GM10266 (cell line): ENCODE measurements around the gene RARB.

Experiments
- DNase-seq: peaks from one replicate; pipeline ENCODE4 v3.0.0; 2012; ENCODE audit errors: extremely low spot score
- TF ChIP-seq, protein P1 (sequence below): IDR thresholded peaks from 2 replicates; pipeline ENCODE4 v1.5.1; 2012; ENCODE audit warnings: mild to moderate bottlenecking, low read depth; ENCODE audit not compliant: control insufficient read depth, insufficient read depth; ENCODE audit errors: missing control alignments

RARB gene

DNA sequence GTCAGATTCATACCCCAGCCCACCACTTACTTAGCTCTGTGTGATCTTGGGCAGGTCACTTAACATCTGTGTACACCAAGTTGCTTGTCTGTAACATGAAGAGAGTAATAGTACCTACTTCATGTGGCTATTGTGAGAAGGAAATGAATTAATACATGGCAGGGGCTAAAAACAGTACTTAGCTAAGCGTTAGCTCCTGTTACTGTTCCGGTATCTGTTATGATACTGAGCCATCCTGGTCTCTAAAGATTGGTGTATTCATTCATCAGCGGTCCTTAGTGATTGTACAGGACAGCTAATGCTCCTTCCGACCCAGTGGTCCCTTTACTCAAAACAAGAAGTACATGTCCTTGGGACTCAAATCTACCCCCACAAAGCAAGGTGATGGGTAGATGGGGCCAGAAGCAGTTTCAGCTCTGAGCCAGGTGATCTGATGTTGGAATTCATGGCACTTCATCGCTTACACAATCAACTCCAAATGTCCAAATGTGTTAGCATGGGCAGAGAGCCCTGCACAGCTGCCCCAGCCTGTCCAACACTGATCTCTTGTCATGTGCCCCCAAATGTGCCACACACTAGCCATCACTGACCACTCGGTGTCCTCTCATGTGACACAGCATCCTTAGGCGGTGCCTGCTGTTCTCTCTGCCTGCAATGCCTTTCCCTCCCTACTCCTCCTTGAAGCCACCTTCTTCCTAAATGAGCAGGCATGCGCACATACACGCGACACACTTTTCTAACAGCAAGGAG is 84.1 kb downstream of the RARB start:
- no peak for DNase-seq
- TF ChIP-seq, protein P1, sequence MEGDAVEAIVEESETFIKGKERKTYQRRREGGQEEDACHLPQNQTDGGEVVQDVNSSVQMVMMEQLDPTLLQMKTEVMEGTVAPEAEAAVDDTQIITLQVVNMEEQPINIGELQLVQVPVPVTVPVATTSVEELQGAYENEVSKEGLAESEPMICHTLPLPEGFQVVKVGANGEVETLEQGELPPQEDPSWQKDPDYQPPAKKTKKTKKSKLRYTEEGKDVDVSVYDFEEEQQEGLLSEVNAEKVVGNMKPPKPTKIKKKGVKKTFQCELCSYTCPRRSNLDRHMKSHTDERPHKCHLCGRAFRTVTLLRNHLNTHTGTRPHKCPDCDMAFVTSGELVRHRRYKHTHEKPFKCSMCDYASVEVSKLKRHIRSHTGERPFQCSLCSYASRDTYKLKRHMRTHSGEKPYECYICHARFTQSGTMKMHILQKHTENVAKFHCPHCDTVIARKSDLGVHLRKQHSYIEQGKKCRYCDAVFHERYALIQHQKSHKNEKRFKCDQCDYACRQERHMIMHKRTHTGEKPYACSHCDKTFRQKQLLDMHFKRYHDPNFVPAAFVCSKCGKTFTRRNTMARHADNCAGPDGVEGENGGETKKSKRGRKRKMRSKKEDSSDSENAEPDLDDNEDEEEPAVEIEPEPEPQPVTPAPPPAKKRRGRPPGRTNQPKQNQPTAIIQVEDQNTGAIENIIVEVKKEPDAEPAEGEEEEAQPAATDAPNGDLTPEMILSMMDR, result no peak

DNA sequence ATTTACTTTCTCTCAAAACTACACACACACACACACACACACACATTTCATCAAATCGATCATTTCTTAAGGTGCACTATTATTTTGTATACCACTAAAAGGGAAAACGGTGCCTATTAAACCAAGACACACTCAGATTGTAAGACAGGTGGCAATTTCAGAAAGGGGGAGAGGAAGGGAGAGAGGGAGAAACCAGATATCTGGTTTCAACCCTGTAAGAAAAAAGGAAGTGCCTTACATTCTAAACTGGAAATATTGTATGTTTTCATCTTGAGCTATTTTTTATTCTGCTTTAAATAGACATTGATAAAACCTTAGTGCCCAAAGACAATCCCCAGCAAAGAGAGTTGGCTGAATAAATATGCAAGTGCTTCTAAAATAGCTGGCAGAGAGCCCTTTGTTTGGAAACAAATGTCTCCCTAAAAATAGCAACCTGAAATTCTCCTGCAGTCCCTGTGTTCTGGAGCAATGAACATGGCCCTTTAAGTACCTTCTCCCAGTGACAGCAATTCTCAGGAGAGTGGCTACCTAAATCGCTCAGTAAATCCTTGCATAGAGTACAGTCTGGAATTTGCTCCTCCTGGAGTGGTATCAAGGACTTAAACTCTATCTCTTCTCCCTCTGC is 85.7 kb downstream of the RARB start:
- DNase-seq, result no peak

DNA sequence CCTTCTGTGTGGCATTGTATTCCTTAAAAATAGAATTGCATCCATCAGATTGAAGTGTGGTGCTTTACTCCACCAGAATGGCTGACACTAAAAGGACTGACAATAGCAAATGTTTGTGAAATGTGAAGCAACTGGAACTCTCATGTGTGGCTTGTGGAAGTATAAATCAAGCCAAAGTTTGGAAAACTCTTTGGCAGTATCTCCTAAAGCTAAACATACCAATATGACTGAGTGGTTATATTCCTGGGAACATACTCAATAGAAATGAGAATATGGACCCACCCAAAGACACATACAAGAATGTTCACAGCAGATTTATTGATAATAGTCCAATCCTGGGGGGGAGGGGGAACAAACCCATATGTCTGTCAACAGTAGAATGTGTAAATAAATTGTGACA is 87.1 kb downstream of the RARB start:
- DNase-seq, result no peak
- TF ChIP-seq, protein P1, result no peak

More for the DNA sequence above, 85.7 kb downstream of the RARB start:
- TF ChIP-seq, protein P1, result no peak

DNA sequence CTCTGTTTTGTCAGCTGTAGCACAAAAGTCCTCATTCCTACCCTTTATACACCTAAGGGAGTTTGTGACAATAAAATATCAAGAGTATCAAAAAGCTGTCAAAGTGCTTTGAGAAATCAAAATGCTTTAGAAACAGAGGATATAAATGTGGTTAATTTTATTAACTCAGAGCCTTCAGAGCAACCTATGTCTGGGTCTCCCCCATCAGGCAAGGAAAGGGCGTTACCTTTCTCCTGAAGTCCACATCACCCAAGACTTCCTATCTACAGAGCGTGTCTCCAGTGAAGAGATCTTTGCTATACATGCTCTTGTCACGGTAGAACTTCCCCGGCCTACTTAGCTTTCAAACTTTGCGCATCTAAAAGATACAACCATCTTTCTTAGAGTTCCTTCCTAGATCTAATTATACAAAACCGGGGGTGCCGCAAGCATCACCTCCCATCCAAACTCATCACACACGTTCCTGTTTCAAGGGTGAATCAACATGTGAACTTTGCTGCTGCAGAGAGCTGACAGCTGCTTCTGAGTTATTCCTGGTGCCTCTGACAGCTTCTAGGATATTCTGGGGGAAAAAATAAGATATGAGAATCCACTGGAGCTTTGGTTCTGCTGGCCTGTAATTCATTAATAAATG is 93.0 kb downstream of the RARB start:
- DNase-seq, result no peak
- TF ChIP-seq, protein P1, result no peak

DNA sequence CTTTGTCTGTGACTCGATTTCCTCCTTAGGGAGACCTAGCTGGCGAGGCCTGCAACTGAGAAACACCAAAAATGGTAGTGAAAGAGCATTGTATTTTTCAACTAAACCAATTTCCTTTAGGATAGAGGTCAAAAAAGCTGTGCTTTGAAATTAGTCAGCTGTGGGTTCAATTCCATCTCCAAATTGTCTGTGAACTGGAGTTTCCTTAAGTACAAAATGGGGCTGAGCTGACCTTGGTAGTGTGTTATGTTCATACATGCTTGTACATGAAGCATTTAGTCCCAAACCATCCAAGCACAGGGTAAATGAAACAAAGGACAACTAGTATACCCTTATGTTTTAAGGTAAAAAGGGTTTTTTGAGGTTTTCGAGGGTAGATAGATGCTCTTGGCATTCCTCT is 99.3 kb downstream of the RARB start:
- no peak for DNase-seq
- TF ChIP-seq, protein P1, result no peak

DNA sequence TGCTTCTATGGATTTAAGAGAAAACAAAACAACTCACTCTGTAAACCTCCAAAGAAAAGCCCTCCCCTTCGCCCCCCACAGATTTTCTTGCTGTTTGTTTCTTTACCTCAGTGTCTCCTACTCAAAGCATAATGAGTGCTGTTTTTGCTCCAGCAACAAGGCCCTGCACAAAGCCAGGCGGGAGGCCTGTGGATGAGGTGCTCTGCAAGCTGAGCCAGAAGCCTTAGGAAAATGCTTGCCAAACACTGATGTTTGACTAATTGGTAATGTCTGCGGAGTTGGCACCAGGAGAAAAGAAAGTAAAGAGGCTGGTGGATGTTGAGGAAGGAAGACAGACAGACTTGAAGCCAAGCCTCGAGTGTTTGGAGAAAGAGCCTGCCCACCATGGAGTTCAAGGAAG is 99.7 kb downstream of the RARB start:
- DNase-seq, result no peak
- TF ChIP-seq, protein P1, result no peak

DNA sequence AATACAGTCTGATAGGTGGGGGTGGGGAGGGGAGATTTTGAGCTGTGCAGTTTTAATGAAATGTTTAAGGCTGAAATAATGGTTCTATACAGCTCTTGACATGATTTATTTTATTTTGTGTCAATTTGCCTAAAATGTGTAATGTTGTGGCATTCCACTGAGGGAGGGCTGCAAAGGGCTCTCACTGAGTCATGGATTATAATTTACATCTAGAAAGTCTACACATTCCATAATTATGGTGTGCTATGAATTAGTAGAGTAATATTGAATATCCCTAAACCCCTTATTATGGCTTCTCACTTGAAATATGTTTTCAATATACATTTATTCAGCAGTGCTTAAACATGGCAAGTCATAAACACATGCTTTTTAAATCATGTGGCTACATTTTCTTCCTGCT is 103.9 kb downstream of the RARB start:
- TF ChIP-seq, protein P1, result no peak
- no peak for DNase-seq
